DMS53 (cell line): Measurements from ENCODE around the gene KLHDC8A.
"Not testable (repeated sequence)": the region's sequence is repeated elsewhere in the genome, so short reads cannot be mapped to it uniquely, and the experiment has no call there.

Experiments
- DNase-seq: peaks from one replicate; lab custom pipeline; 2025; lab: John Stamatoyannopoulos, UW

KLHDC8A gene

DNA sequence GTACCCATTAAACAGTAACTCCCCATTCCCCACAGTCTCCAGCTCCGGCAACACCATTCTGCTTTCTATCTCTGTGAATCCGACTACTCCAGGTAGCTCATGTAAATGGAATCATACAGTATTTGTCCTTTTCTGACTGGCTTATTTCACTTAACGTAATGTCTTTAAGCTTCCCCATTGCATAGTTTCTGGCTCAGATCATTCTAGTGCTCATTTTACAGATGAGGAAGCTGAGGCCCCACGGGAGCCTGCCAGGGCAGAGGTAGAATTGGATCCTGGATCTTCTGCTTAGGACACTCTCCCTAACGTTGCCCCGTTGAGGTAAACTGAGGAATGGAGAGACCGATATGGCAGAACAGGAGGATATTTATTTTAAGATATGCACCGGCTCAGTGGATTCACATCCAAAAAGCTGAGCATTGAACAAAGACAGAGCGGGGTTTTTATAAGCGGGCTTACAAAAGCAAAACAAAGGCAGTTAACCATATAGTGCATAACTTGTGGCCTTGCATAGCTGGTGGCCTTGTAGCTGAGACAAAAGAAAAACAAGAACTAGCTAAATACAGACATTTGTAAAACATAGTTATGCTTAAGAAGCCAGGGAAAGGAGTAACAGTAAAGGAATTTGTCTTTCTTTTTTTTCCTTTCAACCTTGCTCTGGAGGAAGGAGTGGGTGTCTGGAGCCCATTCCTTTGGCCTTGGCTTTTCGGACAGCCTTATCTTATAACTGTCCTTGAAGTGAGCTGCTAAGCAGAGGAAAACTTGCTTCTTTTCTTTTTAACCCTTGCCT lies 15.3 kb upstream of the KLHDC8A start:
- no peak for DNase-seq

DNA sequence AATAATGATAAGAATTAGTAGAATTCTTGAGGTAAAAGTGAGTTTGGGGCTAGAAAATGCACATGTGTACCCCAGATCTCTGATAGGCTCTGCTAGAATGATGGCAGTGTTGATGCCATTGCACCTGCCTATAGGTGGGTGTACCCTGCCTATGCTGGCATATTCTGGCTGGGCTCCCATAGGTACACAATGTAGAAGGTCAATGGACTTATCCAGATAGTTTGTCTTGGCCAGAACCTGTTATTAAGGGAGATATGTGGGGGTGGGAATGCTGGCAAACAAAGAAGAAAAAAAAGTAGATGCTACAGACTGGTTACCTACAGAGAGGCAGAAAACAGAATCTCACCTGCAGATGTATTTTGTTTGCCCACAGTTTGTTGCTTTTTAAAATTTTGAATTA lies 14.1 kb upstream of the KLHDC8A start:
- no peak for DNase-seq

DNA sequence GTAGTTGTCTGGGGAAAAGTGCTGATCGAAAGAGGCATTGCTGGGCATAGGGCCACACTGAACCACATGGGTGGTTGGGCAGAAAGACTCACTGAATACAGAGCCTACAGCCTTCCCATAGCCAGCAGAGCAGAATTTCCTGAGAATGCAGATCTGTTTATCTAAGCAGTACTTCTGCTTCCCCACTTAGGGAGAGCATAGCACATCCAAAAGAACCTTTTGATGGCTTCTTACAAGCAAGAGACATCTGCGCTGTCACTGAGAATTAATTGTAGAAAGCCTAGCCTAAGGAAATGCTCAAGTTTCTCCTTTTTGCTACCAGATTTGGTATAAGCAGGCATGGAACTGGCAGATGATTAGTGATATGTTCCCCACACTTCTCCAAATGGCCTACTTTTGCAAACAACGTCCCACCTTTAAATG lies 13.0 kb upstream of the KLHDC8A start:
- no peak for DNase-seq

DNA sequence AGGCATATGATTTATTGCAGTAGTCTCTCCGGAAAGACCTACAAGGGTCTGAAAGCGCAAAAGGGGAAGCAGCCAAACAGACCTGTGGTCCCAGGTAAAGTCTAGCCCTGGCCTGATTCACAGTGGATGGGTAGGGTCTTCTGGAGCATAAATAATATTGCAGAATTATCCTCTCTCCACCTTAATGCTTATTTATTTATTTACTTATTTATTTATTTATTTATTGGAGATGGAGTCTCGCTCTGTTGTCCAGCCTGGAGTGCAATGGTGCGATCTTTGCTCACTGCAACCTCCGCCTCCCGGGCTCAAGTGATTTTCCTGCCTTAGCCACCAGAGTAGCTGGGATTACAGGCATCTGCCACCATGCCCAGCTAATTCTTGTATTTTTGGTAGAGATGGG lies 11.8 kb upstream of the KLHDC8A start:
- no peak for DNase-seq

DNA sequence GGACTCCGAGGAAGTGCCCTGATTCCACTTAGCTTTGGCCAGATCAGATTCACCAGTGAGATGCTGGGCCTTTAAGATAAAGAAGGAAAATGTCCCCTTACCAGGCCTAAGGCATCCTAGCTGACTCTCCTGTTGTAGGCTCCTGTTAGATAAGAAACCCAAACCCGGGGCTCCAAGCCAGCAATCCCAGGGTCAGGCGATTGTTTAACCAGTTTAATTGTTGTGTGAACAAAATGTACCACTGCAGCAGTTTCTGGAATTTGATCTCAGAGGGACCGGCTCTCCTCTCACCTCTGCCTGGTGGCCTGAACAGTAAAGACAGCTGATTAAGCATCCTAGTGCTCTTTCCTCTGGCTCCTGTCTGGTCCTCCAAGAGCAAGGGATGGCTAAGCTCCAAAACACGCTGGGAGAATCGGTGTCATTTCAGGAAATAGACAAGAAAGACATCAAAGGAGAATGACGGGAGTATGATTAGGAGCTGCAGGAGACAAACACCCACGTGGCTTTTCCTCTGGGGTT lies 9.3 kb upstream of the KLHDC8A start:
- DNase-seq, result peak; percentile 67

DNA sequence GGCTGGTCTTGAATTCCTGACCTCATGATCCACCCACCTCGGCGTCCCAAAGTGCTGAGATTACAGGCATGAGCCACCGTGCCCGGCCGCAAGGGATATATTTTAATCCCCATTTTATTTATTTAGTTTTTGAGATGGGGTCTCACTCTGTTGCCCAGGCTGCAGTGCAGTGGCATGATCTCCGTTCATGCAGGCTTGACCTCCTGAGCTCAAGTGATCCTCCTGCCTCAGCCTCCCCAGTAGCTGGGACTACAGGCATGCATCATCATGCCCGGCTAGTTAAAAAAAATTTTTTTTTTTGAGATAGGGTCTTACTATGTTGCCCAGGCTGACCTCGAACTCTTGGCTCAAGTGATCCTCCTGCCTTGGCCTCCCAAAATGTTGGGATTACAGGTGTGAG lies 8.4 kb upstream of the KLHDC8A start:
- DNase-seq, result not testable (repeated sequence)

DNA sequence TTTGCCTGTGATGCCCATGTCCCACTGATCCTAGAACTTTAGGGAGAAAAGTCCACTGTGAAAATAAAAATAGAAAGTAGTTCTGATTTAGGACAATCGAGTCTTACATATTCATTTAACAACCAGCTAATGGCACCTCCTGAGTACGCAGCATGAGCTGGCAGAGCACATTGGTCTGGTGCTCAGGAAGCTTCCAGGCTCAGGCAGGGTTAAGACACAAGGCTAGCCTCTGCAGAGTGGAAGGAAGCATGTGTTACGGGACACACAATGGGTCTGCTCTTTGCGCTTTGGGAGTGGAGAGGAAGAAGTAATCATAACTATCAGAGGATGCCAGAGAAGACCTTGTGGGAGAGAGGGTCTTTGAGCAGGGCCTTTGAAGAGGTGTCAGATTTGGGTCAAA lies 4.2 kb upstream of the KLHDC8A start:
- no peak for DNase-seq

DNA sequence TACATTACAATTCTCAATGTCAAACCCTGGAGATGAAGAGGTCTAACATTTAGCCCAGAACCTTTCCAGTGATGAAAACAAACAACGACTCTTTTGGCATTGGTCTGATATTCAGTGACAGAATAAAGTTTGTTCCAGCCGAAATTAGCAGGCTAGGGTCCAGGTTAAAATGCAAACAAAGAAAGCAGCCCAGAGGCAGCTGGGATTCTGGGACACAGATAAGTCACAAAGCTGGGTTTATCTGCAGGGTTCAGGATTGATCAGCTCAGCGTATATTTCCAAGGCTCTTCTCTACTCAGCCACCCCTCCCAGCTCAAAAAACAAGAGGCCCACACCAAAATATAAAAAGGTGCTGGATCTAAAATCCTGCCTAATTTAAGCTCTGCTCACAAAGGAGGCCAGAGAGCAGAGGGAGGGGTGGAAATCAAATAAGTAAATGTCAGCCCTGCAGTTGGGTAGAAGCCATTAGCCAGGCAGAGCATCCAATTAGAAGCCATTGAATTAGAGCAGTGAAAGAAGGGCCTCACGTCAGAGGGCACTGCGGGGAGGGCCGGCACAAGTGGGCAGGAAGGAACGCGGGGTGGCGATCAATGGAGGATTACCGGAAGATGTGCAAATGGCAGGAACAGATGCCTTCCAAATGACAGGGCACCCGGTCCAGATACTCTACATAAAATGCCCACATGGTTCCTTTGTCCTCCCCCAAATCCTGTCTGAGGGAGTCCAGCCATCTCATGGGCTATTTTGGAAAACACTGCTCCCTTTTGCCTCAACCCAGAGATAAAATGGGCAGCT lies 3.2 kb upstream of the KLHDC8A start:
- DNase-seq, result no peak

DNA sequence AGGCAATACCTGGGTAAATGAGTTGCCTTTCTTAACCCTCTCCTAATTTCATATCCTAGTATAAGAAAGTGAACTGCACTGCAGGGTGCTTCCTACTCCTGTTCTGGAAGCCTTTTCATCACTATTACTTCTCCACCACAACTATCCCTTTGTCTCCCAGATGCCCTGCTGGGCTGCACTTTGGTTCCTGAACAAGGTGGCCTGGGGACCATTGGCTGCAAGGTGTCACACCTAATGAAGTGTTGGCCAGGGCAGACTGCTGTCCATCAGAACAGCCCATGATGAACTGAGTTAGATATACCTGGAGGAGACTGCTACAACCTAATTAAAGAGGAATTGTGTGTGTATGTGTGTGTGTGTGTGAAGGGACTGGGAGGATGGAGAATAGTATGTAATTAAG lies 1.9 kb upstream of the KLHDC8A start:
- no peak for DNase-seq

DNA sequence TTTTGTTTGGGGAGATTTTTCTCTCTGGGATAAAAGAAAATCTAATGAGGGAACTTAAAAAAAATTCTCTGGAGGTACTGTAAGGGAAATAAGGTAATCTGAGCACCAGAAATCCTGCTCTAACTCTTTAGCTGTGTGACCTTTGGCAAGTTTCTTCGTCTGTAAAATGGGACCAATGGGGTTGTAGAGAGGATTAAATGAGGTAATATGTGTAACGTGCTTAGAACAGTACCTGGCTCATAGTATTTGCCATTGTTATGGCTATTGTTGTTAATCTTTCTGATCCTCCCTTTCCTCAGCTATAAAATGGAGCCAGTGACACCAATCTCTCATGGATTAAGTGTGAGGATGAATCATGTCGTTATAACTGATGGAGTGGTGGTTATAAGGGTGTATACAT lies 845 bp upstream of the KLHDC8A start:
- no peak for DNase-seq

DNA sequence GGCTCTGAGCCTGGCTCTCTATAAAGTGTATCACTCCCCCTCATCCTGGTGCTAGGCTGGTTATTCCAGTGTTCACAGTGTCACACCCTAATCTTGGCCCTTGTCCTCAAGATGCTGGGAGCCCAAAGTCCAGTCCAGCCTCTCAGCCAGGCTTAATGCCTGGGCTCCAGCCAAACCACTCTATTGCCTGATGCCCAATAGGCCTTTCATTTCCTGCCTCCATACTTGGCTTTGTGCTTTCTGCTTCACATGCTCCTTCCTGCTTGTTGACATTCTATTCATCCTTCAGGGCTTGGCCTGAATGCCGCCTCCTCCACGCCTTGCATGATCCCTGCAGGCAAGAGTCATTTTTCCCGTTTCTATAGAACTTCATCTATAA lies 1.7 kb downstream of the KLHDC8A start:
- peak; percentile 34 for DNase-seq

DNA sequence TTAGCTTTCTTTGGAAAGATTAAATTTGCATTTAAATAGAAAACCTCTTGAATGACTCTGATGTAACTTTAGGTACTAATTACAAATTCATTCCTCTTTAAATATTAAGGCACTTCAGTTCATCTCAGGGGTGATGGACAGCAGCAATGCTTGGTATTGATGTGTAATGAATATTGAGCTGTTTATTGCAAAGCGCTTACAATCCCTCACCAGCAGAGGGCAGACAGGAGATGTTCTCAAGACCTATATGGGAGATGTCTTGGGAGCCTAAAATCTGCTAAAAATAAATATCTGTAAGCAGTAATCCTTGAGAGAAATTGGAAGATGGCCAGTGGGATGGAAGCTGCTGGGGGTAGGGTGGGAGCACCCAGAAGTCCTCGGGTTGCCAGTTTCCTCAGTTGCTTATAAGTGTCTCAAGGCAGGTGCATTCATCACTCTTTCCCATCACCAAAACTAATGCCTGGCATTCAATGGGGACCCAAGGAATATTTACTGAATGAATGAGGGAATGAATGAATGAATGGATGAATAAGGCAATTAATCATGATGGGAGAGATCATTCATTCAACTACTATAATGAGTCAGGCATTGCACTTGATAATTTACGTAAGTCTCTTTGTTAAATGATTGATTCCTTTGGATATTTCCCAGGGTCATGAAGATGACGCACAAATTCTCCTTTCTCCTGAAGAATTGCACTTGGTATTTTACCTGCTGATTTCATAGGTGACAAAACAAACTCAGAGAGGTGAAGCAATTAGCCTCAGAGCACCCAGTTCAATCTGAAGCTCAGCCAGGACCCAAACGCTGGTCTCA lies 2.3 kb downstream of the KLHDC8A start:
- peak; percentile 85 for DNase-seq

DNA sequence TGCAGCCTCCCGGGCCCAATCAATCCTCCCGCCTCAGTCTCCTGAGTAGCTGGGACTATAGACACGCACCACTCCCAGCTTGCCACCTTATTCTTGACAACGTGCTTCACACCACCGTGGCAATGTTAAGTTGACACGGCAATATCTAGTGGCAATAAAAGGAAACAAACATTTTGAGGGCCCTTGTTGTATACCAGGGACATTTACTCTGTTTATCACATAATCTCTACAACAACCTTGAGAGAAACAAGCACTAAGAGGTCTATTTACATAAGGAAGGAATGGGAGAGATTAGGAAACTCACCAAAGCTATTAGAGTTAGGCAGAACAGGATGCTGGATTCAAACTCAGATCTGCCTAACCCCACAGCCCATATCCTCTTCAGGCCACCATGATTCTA lies 3.1 kb downstream of the KLHDC8A start:
- peak; percentile 41 for DNase-seq

DNA sequence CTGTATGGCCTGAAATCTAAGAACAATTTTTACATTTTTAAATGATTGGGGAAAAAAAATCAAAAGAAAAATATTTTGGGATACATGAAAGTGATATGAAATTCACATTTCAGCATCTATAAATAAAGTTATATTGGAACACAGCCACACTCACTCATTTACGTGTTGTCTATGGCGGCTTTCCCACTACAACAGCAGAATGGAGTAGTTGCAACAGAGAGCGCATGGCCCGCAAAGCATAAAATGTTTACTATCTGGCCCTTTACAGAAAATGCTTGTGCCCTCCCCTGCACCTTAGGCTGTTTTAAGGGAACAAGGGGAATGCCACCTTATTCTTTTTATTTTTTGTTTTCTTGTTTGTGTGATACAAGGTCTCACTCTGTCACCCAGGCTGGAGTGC lies 3.5 kb downstream of the KLHDC8A start:
- DNase-seq, result no peak

DNA sequence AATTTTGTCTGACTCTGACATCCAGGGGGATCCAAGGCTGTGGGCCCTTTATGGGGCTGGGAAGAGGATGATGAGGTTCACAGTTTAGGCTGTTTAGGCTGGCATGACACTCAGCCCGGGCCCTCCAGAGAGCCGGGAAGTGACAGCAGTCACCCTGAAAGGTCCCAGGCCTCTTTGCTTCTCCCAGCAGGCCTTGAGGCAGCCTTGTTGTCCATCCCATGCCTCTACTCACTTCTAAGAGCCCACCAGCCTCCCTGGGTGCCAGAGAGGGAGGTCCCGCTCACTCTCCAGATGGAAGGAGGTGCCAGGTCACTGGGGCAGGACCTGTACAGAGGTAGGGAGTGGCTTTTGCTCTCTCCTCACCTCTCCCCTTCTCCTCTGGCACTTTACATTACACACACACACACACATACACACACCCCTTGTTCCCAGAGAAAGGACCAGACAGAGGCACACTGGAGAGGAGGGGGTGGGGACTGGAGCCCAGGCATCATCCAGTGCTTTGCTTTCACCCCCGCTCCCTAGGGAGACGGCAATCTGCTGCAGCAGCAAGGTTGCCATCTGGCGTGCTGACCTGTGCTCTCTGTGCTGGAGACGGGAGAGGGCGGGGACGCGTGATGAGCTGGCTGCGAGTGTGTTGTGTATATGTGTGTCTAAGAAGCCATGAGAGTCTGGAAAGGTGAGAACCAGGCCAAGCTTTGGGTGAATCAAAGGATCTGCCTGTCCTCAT lies 4.6 kb downstream of the KLHDC8A start:
- DNase-seq, result peak; percentile 91

DNA sequence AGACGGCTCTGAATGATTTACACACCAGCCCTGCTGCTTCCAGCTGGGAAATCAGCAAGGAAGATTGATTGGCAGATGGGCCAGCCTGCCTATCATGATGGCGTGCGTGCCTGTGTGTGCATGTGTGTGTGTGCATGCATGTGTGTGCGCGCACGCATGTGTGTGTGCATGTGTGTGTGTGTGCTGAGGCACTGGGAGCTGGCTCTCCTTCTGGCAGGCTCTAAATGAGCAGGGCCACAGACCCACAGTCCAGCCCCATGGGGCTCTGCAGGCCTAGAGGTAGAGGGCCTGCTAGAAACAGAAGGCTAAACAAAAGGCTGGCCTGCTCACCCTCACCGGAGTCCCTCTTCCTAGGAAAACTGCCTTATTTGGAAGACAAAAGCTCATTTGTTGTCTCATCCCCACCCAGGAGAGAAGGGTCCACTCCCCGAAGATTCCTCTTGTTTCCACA lies 6.0 kb downstream of the KLHDC8A start:
- no peak for DNase-seq

DNA sequence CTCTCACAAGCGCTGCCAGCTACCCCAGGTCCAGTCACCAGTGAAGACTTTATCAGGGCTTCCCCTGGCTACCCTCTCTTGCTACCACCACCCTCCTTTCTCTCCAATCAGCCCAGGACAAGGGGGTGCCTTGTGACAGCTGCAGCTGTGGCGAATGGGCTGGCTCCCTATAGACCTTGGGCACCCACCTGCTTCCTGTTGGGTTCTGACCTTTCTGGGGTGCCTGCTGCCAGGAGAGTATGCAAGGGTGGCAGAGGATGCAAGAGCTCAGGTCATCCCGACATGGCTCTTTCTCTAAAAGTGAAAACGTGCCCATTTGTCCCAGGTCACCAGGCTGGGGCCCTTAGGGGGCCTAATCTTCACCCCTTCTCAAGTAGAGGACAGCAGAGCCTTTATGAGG lies 6.6 kb downstream of the KLHDC8A start:
- DNase-seq, result no peak

DNA sequence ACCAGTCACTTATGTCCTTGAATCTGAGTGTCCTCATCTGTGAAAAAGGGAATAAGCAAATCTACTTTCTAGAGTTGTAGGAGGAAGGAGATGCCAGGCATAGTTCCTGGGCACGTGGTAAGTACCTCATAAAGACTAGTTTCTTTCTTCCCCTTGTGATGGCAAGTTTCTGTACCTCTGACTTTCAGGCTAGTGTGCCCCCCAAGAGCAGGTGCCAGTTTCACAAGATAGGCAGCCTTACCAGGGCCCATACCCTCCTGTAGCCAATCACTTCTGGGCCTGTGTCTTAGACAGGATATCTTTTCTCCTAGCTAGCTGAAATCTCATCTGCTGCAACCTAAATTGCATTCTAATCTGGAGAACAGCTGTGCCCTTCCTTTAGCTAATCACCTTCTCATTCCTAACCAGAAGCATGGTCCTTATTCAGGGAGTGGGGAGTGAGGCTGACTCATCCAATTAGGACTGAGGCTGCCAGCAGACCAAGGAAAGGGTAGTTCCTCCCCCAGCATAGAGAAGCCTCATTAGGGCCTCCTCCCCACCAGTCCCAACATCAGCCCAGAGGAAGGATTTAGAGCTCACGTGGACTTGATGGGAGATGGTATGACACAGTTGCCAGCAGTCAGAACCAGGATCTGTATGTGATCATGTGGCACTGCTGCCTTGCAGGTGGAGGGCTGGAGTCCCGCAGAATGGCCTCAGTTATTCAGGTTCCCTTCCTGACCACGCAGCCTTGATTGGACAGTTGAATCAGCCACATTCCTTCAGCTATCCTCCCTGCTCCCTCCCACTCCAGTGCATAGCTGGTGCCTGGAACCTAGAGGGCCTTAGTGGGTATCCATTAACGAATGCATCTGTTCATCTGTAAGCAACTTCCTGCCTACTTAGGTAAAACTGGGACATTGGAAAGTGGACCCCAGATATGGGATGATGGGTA lies 7.9 kb downstream of the KLHDC8A start:
- peak; percentile 26 for DNase-seq

DNA sequence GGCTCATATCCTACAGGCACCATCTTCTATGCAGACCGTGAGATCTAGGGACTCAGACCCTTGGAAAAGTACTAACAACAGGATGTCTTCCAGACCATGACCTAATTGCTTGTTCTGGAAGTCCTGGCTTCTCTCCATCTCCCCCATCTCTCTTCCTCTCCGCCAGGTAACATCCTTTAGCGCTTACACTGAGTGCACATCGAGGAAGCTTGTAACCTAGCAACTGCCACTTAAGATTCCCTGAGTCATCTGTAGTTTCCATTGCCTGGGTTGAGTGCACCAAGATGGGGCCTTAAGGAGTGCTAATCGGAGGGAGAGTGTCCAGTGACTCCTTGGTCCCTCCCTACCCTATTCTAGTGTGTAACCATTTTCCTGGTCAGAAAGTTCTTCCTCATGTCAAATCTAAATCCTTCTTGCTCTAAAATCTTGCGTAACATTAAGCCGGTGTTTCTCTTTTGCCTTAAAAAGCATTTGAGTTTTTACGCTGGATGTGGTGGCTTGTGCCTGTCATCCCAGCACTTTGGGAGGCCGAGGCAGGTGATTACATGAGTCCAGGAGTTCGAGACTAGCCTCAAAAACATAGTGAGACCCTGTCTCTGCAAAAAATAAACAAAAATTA lies 9.7 kb downstream of the KLHDC8A start:
- DNase-seq, result peak; percentile 86

DNA sequence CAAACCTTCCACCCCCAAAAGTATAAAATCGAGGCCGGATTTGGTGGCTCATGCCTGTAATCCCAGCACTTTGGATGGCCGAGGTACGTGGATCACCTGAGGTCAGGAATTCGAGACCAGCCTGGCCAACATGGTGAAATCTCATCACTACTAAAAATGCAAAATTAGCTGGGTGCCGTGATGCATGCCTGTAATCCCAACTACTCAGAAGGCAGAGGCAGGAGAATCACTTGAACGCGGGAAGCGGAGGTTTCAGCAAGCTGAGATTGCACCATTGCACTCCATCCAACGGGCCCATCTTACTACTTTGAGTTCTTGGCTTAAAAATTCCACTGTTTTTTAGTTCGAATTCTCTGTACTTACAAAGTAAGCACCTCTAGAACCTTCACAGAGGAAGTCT lies 11.0 kb downstream of the KLHDC8A start:
- no peak for DNase-seq
